MCF 10A (cell line): ENCODE results near the gene NUDT22. TPM values are rescaled to one million over a fixed set of nuclear protein-coding genes. Genes with fewer than 3 reads are reported as not detected.

Experiments
- BruUV-seq: library from RNA; stranded (reverse); fragments of 400-500 nt; replicated peaks from 2 replicates; lab custom pipeline; 2021; lab: Mats Ljungman, UMichigan
- CTCF ChIA-PET: fragments of 300-600 bp; sonication (Branson Sonifier 250); formaldehyde crosslinking; extraction: SDS; loops from one replicate; lab custom pipeline; 2021; ENCODE audit warnings: antibody characterized with exemption, inconsistent platforms; lab: Yijun Ruan, JAX
- POLR2A ChIA-PET: fragments of 300-600, 350-650 bp; sonication (Branson Sonifier 250); formaldehyde crosslinking; extraction: SDS; loops from one replicate; lab custom pipeline; 2020; ENCODE audit warnings: antibody characterized with exemption, inconsistent platforms; lab: Yijun Ruan, JAX
- DNase-seq: peaks from one replicate; pipeline ENCODE4 v3.0.0-alpha.2; 2018; ENCODE audit not compliant: unreplicated experiment
- H3K27ac Mint-ChIP-seq: one replicate; pipeline ENCODE4 v1.8.0; 2022; ENCODE audit warnings: mild to moderate bottlenecking, low read depth, mixed read lengths; ENCODE audit not compliant: unreplicated experiment
- H3K27me3 Mint-ChIP-seq: one replicate; pipeline ENCODE4 v1.8.0; 2022; ENCODE audit warnings: mixed read lengths; ENCODE audit not compliant: insufficient read depth, unreplicated experiment
- H3K36me3 Mint-ChIP-seq: one replicate; pipeline ENCODE4 v1.8.0; 2022; ENCODE audit warnings: mild to moderate bottlenecking, moderate library complexity, mixed read lengths; ENCODE audit not compliant: insufficient read depth, unreplicated experiment
- H3K4me1 Mint-ChIP-seq: one replicate; pipeline ENCODE4 v1.8.0; 2022; ENCODE audit warnings: mixed read lengths; ENCODE audit not compliant: insufficient read depth, unreplicated experiment
- H3K4me3 Mint-ChIP-seq: one replicate; pipeline ENCODE4 v1.8.0; 2022; ENCODE audit warnings: mild to moderate bottlenecking, moderate library complexity, mixed read lengths; ENCODE audit not compliant: unreplicated experiment
- H3K9me3 Mint-ChIP-seq: one replicate; pipeline ENCODE4 v1.8.0; 2022; ENCODE audit warnings: mixed read lengths; ENCODE audit not compliant: unreplicated experiment
- intact Hi-C: fragments of 100-400 bp; cut with micrococcal nuclease; formaldehyde crosslinking; loops from 2 replicates; pipeline ENCODE4 v1.14.1; 2022
- total RNA-seq: library from RNA; stranded (reverse); gene quantifications from 2 replicates; pipeline ENCODE4 v1.2.3, GENCODE V29; 2022
- TF ChIP-seq, protein P1 (sequence below): fragments of 200-600 bp; IDR thresholded peaks from one replicate; pipeline ENCODE4 v1.8.0; 2022; ENCODE audit warnings: antibody characterized with exemption, mild to moderate bottlenecking; ENCODE audit not compliant: unreplicated experiment

NUDT22 gene
- total RNA-seq, 1 experiment from 2014 or later: 51.0 TPM

DNA sequence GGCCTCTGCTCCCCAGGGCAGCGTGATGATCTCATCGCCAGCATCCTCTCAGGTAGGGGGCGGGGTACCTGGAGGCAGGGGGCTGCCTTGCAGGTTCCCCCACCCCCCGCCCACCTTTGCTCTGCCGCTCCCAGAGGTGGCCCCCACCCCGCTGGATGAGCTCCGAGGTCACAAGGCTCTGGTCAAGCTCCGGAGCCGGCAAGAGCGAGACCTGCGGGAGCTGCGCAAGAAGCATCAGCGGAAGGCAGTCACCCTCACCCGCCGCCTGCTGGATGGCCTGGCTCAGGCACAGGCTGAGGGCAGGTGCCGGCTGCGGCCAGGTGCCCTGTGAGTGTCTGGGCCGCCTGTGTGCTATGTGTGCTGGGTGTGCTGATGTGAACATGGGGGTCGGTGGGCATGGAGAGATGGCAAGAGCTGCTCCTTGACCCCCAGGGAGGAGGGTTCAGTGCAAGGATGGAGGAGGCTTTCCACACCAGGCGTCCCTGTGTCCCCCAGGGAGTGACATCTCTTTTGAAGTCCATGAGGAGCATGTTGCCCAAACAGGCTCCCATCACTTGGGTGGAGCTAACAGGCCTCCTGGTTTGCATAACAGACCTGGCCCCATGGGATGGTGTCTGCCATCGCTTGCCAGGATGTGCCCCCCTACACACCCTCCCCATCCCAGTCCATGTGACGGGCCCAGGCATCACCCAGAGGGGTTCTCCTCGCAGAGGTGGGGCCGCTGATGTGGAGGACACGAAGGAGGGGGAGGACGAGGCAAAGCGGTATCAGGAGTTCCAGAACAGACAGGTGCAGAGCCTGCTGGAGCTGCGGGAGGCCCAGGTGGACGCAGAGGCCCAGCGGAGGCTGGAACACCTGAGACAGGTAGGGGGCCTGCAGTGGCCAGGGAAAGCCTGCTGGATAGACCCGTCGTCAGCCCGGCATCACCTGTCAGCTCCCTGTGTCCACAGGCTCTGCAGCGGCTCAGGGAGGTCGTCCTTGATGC is 39.4 kb downstream of the NUDT22 start:
- no peak overlapping the region for H3K27ac Mint-ChIP-seq
- POLR2A ChIA-PET: interaction anchor here (0.6 kb wide), 1 partner anchor 20 kb away, joined by 3 read pairs; no protein-coding TSS in a partner anchor
- no TSS peak for BruUV-seq
- TF ChIP-seq, protein P1, sequence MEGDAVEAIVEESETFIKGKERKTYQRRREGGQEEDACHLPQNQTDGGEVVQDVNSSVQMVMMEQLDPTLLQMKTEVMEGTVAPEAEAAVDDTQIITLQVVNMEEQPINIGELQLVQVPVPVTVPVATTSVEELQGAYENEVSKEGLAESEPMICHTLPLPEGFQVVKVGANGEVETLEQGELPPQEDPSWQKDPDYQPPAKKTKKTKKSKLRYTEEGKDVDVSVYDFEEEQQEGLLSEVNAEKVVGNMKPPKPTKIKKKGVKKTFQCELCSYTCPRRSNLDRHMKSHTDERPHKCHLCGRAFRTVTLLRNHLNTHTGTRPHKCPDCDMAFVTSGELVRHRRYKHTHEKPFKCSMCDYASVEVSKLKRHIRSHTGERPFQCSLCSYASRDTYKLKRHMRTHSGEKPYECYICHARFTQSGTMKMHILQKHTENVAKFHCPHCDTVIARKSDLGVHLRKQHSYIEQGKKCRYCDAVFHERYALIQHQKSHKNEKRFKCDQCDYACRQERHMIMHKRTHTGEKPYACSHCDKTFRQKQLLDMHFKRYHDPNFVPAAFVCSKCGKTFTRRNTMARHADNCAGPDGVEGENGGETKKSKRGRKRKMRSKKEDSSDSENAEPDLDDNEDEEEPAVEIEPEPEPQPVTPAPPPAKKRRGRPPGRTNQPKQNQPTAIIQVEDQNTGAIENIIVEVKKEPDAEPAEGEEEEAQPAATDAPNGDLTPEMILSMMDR: no peak
- CTCF ChIA-PET: interaction anchor here (0.6 to 1.2 kb wide), 5 partner anchors 8 to 116 kb away, joined by 3 to 6 read pairs (median 4); partner anchors contain the start of gene PLCB3
- H3K27me3 Mint-ChIP-seq: no peaks in the 10 kb centered on the region
- H3K4me3 Mint-ChIP-seq: no peak overlapping the region
- no peak for DNase-seq
- peaks cover 60% of the 10 kb centered on the region for H3K36me3 Mint-ChIP-seq
- no peaks in the 10 kb centered on the region for H3K9me3 Mint-ChIP-seq
- H3K4me1 Mint-ChIP-seq: peaks cover 23% of the 10 kb centered on the region
- intact Hi-C loops: no loop called here

DNA sequence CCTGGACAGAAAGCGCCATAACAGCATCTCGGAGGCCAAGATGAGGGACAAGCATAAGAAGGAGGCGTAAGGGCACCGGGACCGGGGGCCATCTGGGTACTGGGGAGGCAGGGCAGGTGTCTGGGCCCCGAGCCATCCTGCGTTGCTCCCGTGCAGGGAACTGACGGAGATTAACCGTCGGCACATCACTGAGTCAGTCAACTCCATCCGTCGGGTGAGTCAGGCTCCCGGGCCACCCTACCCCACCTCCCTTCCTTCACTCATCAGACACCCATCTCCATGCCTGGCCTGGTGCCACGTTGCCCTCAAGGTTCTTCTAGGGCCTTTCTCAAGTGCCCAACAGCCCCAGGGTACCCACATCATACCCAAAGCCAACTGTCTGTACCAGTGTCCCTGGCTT is 40.3 kb downstream of the NUDT22 start:
- ChIA-PET CTCF (interaction anchor here (1.0 to 4.1 kb wide), 2 partner anchors 16 to 117 kb away, joined by 4 to 36 read pairs; partner anchors contain the start of gene PLCB3), POLR2A (interaction anchor here (5.8 to 7.6 kb wide), 2 partner anchors 16 to 19 kb away, joined by 75 to 125 read pairs; partner anchors contain the start of genes BAD, GPR137 and PPP1R14B)
- Mint-ChIP-seq H3K27ac (peak overlapping the region; percentile 27), H3K9me3 (no peaks in the 10 kb centered on the region), H3K27me3 (no peaks in the 10 kb centered on the region), H3K4me3 (no peak overlapping the region), H3K36me3 (peaks cover 60% of the 10 kb centered on the region), H3K4me1 (peaks cover 23% of the 10 kb centered on the region)
- DNase-seq: peak; percentile 56
- TF ChIP-seq, protein P1: no peak
- no TSS peak for BruUV-seq
- intact Hi-C loops: no loop called here

DNA sequence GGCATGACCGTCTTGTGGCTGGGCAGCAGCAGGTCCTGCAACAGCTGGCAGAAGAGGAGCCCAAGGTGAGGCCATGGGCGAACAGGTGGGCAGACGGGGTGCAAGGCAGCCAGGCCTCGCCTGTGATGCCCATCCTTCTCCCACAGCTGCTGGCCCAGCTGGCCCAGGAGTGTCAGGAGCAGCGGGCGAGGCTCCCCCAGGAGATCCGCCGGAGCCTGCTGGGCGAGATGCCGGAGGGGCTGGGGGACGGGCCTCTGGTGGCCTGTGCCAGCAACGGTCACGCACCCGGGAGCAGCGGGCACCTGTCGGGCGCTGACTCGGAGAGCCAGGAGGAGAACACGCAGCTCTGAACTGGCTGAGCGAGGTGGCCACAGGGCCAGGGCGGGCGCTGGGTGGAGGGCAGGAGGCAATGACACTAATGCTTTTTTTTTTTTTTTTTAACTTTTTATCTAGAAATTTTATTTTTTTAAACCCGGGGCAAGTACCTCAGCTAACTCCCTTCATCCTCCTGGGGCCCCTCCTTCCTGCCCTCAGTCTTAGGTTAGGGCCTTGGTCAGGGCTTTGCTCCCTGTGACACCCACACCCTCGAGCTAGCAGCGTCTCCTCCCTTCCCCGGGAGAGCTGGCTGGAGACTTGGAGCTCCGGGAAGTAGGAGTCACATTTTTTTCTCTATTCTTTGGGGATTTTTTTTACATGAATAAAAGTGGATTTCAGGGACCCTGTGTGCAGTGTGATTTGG is 41.3 kb downstream of the NUDT22 start:
- no TSS peak for BruUV-seq
- Mint-ChIP-seq H3K27me3 (no peaks in the 10 kb centered on the region), H3K9me3 (no peaks in the 10 kb centered on the region), H3K4me3 (no peak overlapping the region), H3K4me1 (peaks cover 23% of the 10 kb centered on the region), H3K36me3 (peaks cover 57% of the 10 kb centered on the region), H3K27ac (no peak overlapping the region)
- intact Hi-C loops: no loop called here
- DNase-seq: no peak
- ChIA-PET CTCF (interaction anchor here (0.6 to 6.4 kb wide), 7 partner anchors 14 to 1462 kb away, joined by 3 to 70 read pairs (median 3); partner anchors contain the start of gene PLCB3), POLR2A (interaction anchor here (0.8 to 7.6 kb wide), 8 partner anchors 8 to 41 kb away, joined by 3 to 125 read pairs (median 63); partner anchors contain the start of genes BAD, CATSPERZ, ESRRA and FKBP2)
- TF ChIP-seq, protein P1: no peak
